IMR-90 (cell line): Measurements from ENCODE around the gene ITGB2. TPM values are rescaled to one million over a fixed set of nuclear protein-coding genes. Genes with fewer than 3 reads are reported as not detected.
A peak's percentile ranks its signal among the peaks of the same experiment; 100 is the strongest.

ENCODE experiments used
- ATAC-seq: fragments of 200-7000 bp; cut with Tn5 transposase; 2 replicates; pipeline ENCODE4 v1.9.1; 2020; ENCODE audit warnings: low read depth, mild to moderate bottlenecking, moderate library complexity
- BruUV-seq: library from RNA; stranded (reverse); fragments of 400-500 nt; replicated peaks from 2 replicates; lab custom pipeline; 2021; lab: Mats Ljungman, UMichigan
- CTCF ChIA-PET: fragments of 300-600 bp; formaldehyde crosslinking; extraction: SDS; loops from one replicate; lab custom pipeline; 2021; ENCODE audit warnings: antibody characterized with exemption; lab: Yijun Ruan, JAX
- POLR2A ChIA-PET: fragments of 300-600 bp; sonication (Branson Sonifier 250); formaldehyde crosslinking; loops from one replicate; lab custom pipeline; 2022; ENCODE audit warnings: antibody characterized with exemption; ENCODE audit not compliant: unreplicated experiment; lab: Charles Lee
- DNase-seq: peaks from one replicate; pipeline ENCODE4 v3.0.0; 2013
- H2AFZ ChIP-seq: replicated peaks from 2 replicates; pipeline ENCODE3; 2013; ENCODE audit warnings: low read length, mild to moderate bottlenecking; ENCODE audit not compliant: poor library complexity
- H2AK5ac ChIP-seq: 2 replicates; pipeline ENCODE4 v1.6.1; 2013; ENCODE audit warnings: low read depth, low read length, inconsistent platforms
- H2AK9ac ChIP-seq: replicated peaks from 2 replicates; pipeline ENCODE3; 2013; ENCODE audit warnings: mild to moderate bottlenecking, low read depth, low read length, moderate library complexity; ENCODE audit not compliant: poor library complexity
- H2BK120ac ChIP-seq: 2 replicates; pipeline ENCODE4 v1.6.1; 2013; ENCODE audit warnings: low read depth, low read length, inconsistent platforms
- H2BK15ac ChIP-seq: 3 replicates; pipeline ENCODE4 v1.6.1; 2013; ENCODE audit warnings: low read depth, low read length, inconsistent platforms
- H2BK20ac ChIP-seq: 2 replicates; pipeline ENCODE4 v1.6.1; 2013; ENCODE audit warnings: low read depth, mild to moderate bottlenecking, inconsistent platforms, low read length, moderate library complexity
- H2BK5ac ChIP-seq: 2 replicates; pipeline ENCODE4 v1.6.1; 2013; ENCODE audit warnings: mild to moderate bottlenecking, low read depth, low read length, inconsistent platforms; ENCODE audit not compliant: poor library complexity, severe bottlenecking
- H3K14ac ChIP-seq: replicated peaks from 2 replicates; pipeline ENCODE4 v1.6.1; 2013; ENCODE audit warnings: low read depth, low read length, inconsistent platforms
- H3K18ac ChIP-seq: 2 replicates; pipeline ENCODE4 v1.6.1; 2013; ENCODE audit warnings: low read depth, low read length, control low read depth
- H3K23ac ChIP-seq: 2 replicates; pipeline ENCODE4 v1.6.1; 2013; ENCODE audit warnings: low read depth, low read length, inconsistent platforms
- H3K27ac ChIP-seq: 2 replicates; pipeline ENCODE4 v1.5.1; 2013; ENCODE audit warnings: mild to moderate bottlenecking, control low read depth, low read length; ENCODE audit not compliant: insufficient read depth
- H3K27me3 ChIP-seq: 2 replicates; pipeline ENCODE4 v1.6.1; 2013; ENCODE audit warnings: low read length; ENCODE audit not compliant: control insufficient read depth, insufficient read depth
- H3K36me3 ChIP-seq: 2 replicates; pipeline ENCODE4 v1.6.1; 2013; ENCODE audit warnings: low read length, mixed read lengths; ENCODE audit not compliant: control insufficient read depth, insufficient read depth
- H3K4ac ChIP-seq: 2 replicates; pipeline ENCODE4 v1.6.1; 2013; ENCODE audit warnings: low read depth, low read length, inconsistent platforms
- H3K4me1 ChIP-seq: 2 replicates; pipeline ENCODE4 v1.6.1; 2013; ENCODE audit warnings: low read length, mixed read lengths; ENCODE audit not compliant: control insufficient read depth, insufficient read depth
- H3K4me2 ChIP-seq: 2 replicates; pipeline ENCODE4 v1.6.1; 2013; ENCODE audit warnings: low read depth, mild to moderate bottlenecking, control low read depth, low read length, moderate library complexity
- H3K4me3 ChIP-seq: 2 replicates; pipeline ENCODE4 v1.5.1; 2013; ENCODE audit warnings: low read depth, mild to moderate bottlenecking, control low read depth, low read length, moderate library complexity; ENCODE audit not compliant: insufficient read depth
- H3K56ac ChIP-seq: 2 replicates; pipeline ENCODE4 v1.6.1; 2013; ENCODE audit warnings: low read length, inconsistent platforms; ENCODE audit not compliant: insufficient read depth; ENCODE audit errors: extremely low read depth
- H3K79me1 ChIP-seq, 2 experiments: 2 replicates each; pipeline ENCODE4 v1.6.1; 2013; ENCODE audit warnings: low read length in 2 of 2, inconsistent platforms in 1 of 2, low read depth in 1 of 2
- H3K9ac ChIP-seq: 2 replicates; pipeline ENCODE4 v1.6.1; 2013; ENCODE audit warnings: low read depth, low read length, control low read depth
- H3K9me1 ChIP-seq: 2 replicates; pipeline ENCODE4 v1.6.1; 2013; ENCODE audit warnings: low read length, inconsistent platforms; ENCODE audit not compliant: insufficient read depth
- H3K9me3 ChIP-seq: 2 replicates; pipeline ENCODE4 v1.6.1; 2013; ENCODE audit warnings: low read length; ENCODE audit not compliant: control insufficient read depth, insufficient read depth
- H4K20me1 ChIP-seq: 2 replicates; pipeline ENCODE4 v1.6.1; 2013; ENCODE audit warnings: low read length, inconsistent platforms; ENCODE audit not compliant: insufficient read depth
- H4K5ac ChIP-seq: 2 replicates; pipeline ENCODE4 v1.6.1; 2013; ENCODE audit warnings: mild to moderate bottlenecking, low read depth, low read length, control low read depth
- H4K8ac ChIP-seq, 2 experiments: 2 replicates each; pipeline ENCODE4 v1.6.1; 2013; ENCODE audit warnings: low read depth in 2 of 2, low read length in 2 of 2, control low read depth in 1 of 2, inconsistent platforms in 1 of 2
- H4K91ac ChIP-seq: 2 replicates; pipeline ENCODE4 v1.6.1; 2013; ENCODE audit warnings: low read depth, low read length, inconsistent platforms; ENCODE audit not compliant: insufficient read depth
- BHLHE40 ChIP-seq: fragments of 150-350 bp; IDR thresholded peaks from 2 replicates; pipeline ENCODE4 v1.6.1; 2016; ENCODE audit warnings: mild to moderate bottlenecking, low read depth, low read length
- CEBPB ChIP-seq: IDR thresholded peaks from 2 replicates; pipeline ENCODE4 v1.6.1; 2012; ENCODE audit warnings: low read depth, low read length, improper control_type of control experiment
- CHD1 ChIP-seq: IDR thresholded peaks from 2 replicates; pipeline ENCODE4 v1.6.1; 2012; ENCODE audit warnings: low read depth, low read length, improper control_type of control experiment
- CTCF ChIP-seq: conservative IDR thresholded peaks from 2 replicates; pipeline ENCODE4 v1.5.1; 2012; ENCODE audit warnings: mild to moderate bottlenecking, low read depth, low read length, improper control_type of control experiment
- ELK1 ChIP-seq: fragments of 150-350 bp; IDR thresholded peaks from 2 replicates; pipeline ENCODE4 v1.6.1; 2016; ENCODE audit warnings: low read depth, mild to moderate bottlenecking, low read length, moderate library complexity, borderline replicate concordance
- FOS ChIP-seq: fragments of 150-350 bp; IDR thresholded peaks from 2 replicates; pipeline ENCODE4 v1.6.1; 2016; ENCODE audit warnings: low read depth, low read length
- MAFK ChIP-seq: IDR thresholded peaks from 2 replicates; pipeline ENCODE4 v1.6.1; 2012; ENCODE audit warnings: low read depth, low read length, improper control_type of control experiment
- MAZ ChIP-seq: IDR thresholded peaks from 2 replicates; pipeline ENCODE4 v1.6.1; 2012; ENCODE audit warnings: low read depth, mild to moderate bottlenecking, low read length, improper control_type of control experiment, moderate library complexity, borderline replicate concordance
- MXI1 ChIP-seq: IDR thresholded peaks from 2 replicates; pipeline ENCODE4 v1.6.1; 2012; ENCODE audit warnings: low read depth, mild to moderate bottlenecking, low read length, moderate library complexity, borderline replicate concordance
- NFE2L2 ChIP-seq: fragments of 150-350 bp; IDR thresholded peaks from 2 replicates; pipeline ENCODE4 v1.6.1; 2016; ENCODE audit warnings: low read depth, mild to moderate bottlenecking, low read length
- POLR2A ChIP-seq: IDR thresholded peaks from 2 replicates; pipeline ENCODE4 v1.6.1; 2012; ENCODE audit warnings: mild to moderate bottlenecking, low read depth, low read length
- RAD21 ChIP-seq: IDR thresholded peaks from 2 replicates; pipeline ENCODE4 v1.6.1; 2012; ENCODE audit warnings: low read length, improper control_type of control experiment
- RCOR1 ChIP-seq: IDR thresholded peaks from 2 replicates; pipeline ENCODE4 v1.6.1; 2012; ENCODE audit warnings: mild to moderate bottlenecking, low read length, improper control_type of control experiment; ENCODE audit not compliant: insufficient replicate concordance
- RFX5 ChIP-seq: IDR thresholded peaks from 2 replicates; pipeline ENCODE4 v1.8.0; 2012; ENCODE audit warnings: low read depth, mild to moderate bottlenecking, low read length, moderate library complexity
- SMC3 ChIP-seq: fragments of 150-350 bp; IDR thresholded peaks from 2 replicates; pipeline ENCODE4 v1.6.1; 2016; ENCODE audit warnings: low read depth, mild to moderate bottlenecking, antibody characterized with exemption, low read length, moderate library complexity
- USF2 ChIP-seq: fragments of 150-350 bp; IDR thresholded peaks from 2 replicates; pipeline ENCODE4 v1.6.1; 2017; ENCODE audit warnings: mild to moderate bottlenecking, antibody characterized with exemption, low read length, low read depth
- WGBS, 2 experiments: methylation state at CpG; one replicate each; pipeline versions ENCODE4 v1.1.5 to v1.1.7; 2013; ENCODE audit warnings: missing lambda C conversion rate in 2 of 2; ENCODE audit not compliant: insufficient read length in 1 of 2; ENCODE audit errors: extremely low coverage in 2 of 2; 5-methylcytosine and 5-hydroxymethylcytosine counted together
- dilution Hi-C: fragments of 300-500 bp; cut with HindIII; formaldehyde crosslinking; loops from one replicate; pipeline ENCODE4 v1.14.3; 2018; ENCODE audit warnings: low sequenced_read_pairs; ENCODE audit not compliant: unreplicated experiment
- in situ Hi-C: fragments of 300-500 bp; cut with MboI; formaldehyde crosslinking; loops from 3 replicates; pipeline ENCODE4 v1.14.3; 2019; ENCODE audit warnings: low sequenced_read_pairs, inconsistent platforms, mixed read lengths
- intact Hi-C: fragments of 100-400 bp; cut with micrococcal nuclease; formaldehyde crosslinking; loops from 2 replicates; pipeline ENCODE4 v1.10.0; 2022
- polyA plus RNA-seq, 3 experiments: library from polyadenylated mRNA; depleted of rRNA; stranded (reverse); fragments of >200 nt; gene quantifications; 2 replicates each; pipeline ENCODE4 v1.2.3, GENCODE V29; 2012; ENCODE audit warnings: low replicate concordance in 1 of 3
- total RNA-seq: library from RNA; depleted of rRNA; stranded (reverse); fragments of >200 nt; gene quantifications from 2 replicates; pipeline ENCODE4 v1.2.3, GENCODE V29; 2012

Gene ITGB2
- total and polyA plus RNA-seq, 2 of the 4 experiments (the other 2 are of a cell fraction) = 0.14 TPM; not detected in 1

- Histone ChIP-seq H3K4me3 (no peak overlapping the region), H2BK120ac (no peak overlapping the region), H3K9ac (no peak overlapping the region), H3K9me1 (peaks cover 10% of the 10 kb centered on the region; the same call in 1 of the 2 replicates), H2AFZ (peak overlapping the region; percentile 27), H3K4ac (no peak overlapping the region; the same call in 1 of the 2 replicates), H3K14ac (no peak overlapping the region), H4K5ac (no peak overlapping the region), H3K4me1 (peaks cover 28% of the 10 kb centered on the region), H3K9me3 (peaks cover 7% of the 10 kb centered on the region), H4K91ac (no peak overlapping the region), H3K23ac (peak overlapping the region; percentile 24; the same call in 1 of the 2 replicates), H3K18ac (no peak overlapping the region), H2BK15ac (no peak overlapping the region), H4K8ac (no peak overlapping the region), H3K36me3 (no peaks in the 10 kb centered on the region), H2BK20ac (no peak overlapping the region), H3K56ac (no peak overlapping the region), H2AK5ac (0 out of 2 replicates have a peak overlapping the region, but pooled peaks have one; percentile 22), H4K20me1 (peaks cover 45% of the 10 kb centered on the region), H3K27me3 (peaks cover 70% of the 10 kb centered on the region), H2AK9ac (peak overlapping the region; percentile 82), H3K27ac (no peak overlapping the region), H3K4me2 (no peak overlapping the region; the same call in 1 of the 2 replicates), H3K79me1 (peaks cover 0 to 3% of the 10 kb centered on the region in 2 experiments; a peak in 1 of 4 replicates), H2BK5ac (no peak overlapping the region)
- POLR2A ChIA-PET = no interaction called here
- dilution Hi-C loops = no loop called here
- no peak for ATAC-seq
- in situ Hi-C loops = loop anchor here (25.0 kb wide), 1 partner anchor 419 kb away; no protein-coding TSS in a partner anchor
- intact Hi-C loops = no loop called here
- CTCF ChIA-PET = no interaction called here
- DNase-seq = no peak
- no TSS peak for BruUV-seq
- TF ChIP-seq RAD21 = no peak
- no peak for TF ChIP-seq SMC3
- no peak for TF ChIP-seq MAZ
- no peak for TF ChIP-seq MXI1
- no peak for TF ChIP-seq NFE2L2
- TF ChIP-seq CTCF = no peak
- TF ChIP-seq USF2 = no peak
- TF ChIP-seq CEBPB = no peak
- TF ChIP-seq MAFK = no peak
- TF ChIP-seq POLR2A = no peak
- TF ChIP-seq FOS = no peak
- no peak for TF ChIP-seq CHD1
- no peak for TF ChIP-seq ELK1
- no peak for TF ChIP-seq RFX5
- TF ChIP-seq BHLHE40 = no peak
- TF ChIP-seq RCOR1 = no peak
- WGBS, 2 experiments = 20% methylated on average over 1 of the region's 19 CpGs; no CpG with 5 or more reads in 1 of the 2 experiments
Observed at GRCh38 chr21:44931137-44931500, 10.4 kb upstream of the ITGB2 start.
